Middle frontal gyrus (tissue), 1 donor: Measurements from ENCODE around the gene SYT17.

Experiments
- DNase-seq: peaks from one replicate; pipeline ENCODE4 v3.0.0-alpha.2; 2015; ENCODE audit warnings: low spot score; ENCODE audit errors: extremely low spot score

The SYT17 gene

DNA sequence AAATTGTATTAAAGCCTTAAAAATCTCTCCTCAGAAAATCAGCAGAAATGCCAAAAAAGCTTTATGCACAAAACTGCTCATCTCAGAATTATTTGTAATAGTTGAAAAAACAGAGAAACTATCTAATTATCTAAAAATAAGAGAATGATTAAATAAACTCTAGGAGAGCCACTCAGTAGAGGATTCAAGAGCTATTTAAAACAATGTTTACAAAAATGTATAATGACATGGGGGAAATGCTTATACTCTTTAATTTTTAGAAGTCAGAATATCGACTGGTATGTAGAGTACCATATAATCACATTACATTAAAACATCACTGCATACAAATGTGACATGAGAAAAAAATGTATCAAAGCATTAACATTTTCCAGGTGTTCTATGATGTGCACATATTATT, 129.4 kb downstream of the SYT17 start:
- no peak for DNase-seq

DNA sequence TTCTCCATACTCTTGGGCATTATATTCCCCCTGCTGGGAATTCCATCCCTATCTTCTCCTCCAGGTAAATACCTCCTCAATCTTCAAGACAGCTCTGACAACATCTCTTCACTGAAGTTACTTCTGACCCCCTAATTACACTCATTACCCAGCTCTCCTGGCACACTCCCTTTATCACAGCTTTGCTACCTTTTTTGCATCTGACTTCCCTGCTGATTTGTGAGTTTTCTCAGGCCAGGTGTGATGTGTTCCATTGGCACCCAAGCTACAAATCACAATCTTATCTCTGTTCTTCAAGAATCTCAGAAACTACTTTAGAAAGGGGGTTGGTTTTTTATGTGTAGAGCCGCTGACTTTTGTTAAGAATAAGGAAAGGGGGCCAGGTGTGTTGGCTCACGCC, 131.5 kb downstream of the SYT17 start:
- no peak for DNase-seq

DNA sequence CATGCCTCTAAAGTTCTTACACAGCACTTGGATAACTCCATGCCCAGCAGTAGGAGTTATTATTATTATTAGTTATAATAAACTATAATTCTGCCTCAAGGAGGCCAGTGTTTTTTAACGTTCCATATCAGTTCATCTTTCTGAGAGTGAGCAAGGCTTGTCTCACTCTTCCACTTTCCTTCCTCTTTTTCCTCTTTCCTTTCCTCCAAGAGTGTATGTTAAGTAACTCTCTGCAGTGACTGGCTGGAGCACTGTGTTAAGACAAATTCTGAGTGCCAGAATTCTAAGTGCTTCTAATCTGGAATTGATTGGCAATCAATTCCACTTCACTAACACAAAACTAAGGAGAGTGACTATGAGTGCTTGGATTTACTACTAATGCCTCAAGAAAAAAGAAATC, 133.9 kb downstream of the SYT17 start:
- DNase-seq, result no peak

DNA sequence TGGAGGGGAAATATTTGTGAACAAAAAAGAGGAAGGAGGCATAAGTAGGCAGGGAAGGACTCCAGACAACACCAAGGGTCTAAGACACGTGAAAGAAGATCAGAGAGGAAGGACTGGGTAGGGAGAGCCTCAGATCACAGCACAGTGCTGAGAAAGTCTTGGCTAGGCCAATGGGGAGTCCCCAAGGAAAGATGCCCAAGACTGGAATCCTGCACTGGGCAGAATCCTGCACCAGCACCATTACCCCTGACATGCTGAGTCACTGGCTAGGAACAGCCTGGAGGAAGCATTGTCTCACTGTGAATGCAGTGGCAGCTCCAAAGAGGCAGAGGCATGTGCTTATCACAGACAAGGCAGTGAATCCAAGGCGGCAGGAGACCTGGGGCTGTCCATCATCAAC, 136.7 kb downstream of the SYT17 start:
- DNase-seq, result no peak

DNA sequence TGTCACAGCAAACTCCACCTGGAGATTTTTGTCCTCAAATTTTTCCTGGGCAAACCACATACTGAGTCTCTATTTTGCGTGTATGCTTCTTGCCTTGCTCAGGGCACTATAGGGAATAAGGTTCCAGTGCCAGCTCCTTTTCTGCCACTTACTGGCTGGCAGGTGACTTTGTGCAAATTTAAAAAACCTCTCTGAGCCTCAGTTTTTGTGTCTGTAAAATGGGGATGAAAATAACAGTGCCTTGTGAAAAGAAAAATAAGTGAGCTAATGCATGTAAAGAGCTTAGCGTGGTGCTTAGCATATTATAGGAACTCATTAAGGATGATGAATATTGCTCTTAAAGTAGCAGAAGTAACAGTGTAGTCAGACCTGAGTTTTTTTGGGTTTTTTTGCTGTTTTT, 137.4 kb downstream of the SYT17 start:
- DNase-seq, result no peak

DNA sequence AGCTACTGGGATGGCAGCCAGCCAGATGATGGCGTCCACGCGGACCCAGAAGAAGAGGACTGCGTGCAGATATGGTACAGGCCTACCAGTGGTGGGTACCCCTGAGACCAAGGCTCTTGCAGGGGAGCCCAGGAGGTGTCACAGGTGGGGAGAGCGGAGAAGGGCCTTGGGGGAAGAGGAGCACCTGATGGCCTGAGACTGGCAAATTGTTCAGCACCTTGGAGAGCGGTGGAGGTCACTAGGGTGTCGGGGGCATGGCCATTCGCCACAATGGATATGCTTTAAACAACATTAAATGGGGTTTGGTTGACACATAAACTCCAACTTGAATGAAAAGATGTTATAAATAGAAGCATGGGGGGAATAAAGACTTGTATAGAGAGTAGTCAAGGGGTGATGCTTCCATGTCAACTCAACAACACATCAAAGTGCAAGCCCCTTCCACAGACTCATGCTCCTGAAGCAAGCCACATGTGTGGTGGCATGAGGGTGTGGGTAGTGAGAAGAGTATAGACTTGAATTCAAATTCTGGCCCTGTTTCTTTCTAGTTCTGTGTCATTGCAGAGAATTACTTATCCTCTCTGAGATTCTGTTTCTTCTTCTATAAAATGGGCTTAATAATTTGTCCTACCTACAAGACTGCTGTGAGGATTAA, 139.7 kb downstream of the SYT17 start:
- DNase-seq, result no peak

DNA sequence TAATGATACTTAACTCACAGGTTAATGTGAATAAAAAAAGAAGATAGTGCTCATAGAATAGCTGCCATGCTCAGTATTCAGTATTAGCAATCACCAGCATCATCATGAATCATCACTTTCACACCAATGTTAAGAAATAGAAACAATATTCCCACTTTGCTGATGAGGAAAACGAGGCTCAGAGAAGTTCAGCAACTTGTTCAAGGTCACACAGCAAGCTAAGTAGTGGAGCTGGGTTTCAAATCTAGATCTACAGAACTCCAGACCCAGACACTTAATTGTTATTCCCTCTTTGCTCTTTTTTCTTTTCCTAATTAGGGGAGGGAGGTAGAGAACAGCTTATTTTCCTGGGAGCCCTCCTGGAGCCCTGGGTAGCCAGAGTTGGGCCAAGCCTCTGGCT, 140.4 kb downstream of the SYT17 start:
- no peak for DNase-seq

DNA sequence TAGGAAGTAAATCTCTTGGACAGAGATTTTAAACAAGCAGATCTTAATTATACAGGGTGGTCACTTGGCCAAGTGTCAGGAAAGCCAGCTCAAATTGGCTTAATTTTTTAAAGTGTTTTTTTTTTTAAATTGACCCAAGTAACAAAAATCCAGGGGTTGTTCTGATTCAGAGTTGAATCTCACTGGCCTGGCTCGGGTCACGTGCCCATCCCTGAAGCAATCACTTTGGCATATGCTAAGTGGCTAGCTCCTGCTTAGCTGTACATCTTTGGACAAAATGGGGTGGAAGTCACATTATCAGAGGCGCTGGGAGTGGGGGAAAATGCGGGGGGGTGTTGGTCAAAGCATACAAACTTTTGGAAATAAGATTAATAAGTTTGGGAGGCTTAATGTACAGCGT, 141.1 kb downstream of the SYT17 start:
- DNase-seq, result no peak

DNA sequence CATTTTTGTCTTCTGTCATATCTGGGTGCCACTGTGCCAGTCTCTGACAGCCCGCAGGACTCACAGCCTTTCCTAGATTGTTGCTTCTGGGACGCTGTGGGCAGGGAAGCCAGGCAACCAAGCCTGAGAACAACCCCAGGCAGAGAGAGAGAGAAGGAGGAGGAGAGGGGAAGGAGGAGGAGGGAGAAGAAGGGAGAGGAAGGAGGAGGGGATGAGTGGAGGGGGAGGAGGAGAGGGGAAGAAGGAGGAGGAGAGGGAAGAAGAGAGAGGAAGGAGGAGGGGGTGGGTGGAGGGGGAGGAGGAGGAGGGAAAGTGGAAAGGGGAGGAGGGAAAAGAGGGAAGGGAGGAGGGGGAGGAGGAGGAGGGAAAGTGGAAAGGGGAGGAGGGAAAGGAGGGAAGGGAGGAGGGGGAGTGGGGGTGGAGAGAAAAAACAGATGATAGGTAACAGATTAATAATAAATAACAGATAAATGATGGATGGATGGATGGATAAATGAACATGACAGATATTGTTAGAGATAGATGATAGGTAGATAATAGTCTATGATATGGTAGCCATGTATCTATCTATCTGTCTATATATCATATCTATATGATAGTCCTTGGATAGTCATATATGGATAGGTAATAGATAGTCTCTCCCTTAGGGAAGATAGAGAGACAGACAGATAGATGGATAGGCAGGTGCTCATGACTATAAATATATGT, 146.8 kb downstream of the SYT17 start:
- no peak for DNase-seq

DNA sequence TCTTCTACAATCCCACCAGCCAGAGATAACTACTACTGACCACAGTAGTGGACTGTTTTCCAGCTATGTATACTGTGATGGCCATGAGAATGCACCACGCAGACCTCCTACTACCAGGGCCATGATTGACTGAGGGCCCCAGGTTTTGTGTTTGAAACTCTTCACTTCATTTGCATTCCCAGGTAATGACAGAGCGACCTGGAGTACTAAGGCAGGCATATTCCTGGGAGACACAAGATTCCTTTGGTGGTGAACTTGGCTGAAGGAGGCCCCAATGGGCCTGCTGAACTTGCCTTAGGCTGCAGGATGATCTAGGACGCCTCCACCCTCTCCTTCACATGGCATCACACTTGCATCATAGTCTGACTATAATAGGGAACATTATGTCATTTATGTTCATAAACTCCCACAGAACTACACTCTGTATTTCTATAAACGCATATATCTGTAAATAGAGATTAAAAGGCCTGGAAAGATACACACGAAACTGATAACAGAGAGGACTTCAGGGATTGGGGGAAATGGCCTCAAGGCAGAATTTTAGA, 147.9 kb downstream of the SYT17 start:
- no peak for DNase-seq

DNA sequence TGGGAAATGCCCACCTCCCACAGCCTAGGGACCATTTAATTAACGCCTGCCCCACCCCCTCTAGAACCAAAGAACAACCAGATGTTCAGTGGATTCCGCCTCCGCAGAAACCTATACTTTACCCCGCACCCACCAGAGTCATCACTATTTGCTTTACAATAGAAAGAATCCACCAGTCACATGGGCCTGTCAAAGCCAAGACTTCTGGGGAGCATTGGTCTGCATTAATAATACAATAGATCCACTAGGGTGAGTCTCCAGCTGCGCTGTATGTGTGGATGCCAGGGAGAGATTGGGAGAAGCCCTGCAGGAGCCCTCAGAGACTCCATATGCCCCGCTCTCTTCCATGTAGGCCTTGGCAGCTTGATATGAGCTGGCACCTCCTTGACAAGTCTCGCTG, 148.8 kb downstream of the SYT17 start:
- no peak for DNase-seq
